ENCODE measurements around the gene XYLT2. TPM values are rescaled to one million over a fixed set of nuclear protein-coding genes. Genes with fewer than 3 reads are reported as not detected.

XYLT2 gene
- total and polyA plus RNA-seq, 2 of the 8 experiments (the other 6 are each of a cell fraction or from before 2014, with no cell fraction given): 28.0 to 29.9 TPM

DNA sequence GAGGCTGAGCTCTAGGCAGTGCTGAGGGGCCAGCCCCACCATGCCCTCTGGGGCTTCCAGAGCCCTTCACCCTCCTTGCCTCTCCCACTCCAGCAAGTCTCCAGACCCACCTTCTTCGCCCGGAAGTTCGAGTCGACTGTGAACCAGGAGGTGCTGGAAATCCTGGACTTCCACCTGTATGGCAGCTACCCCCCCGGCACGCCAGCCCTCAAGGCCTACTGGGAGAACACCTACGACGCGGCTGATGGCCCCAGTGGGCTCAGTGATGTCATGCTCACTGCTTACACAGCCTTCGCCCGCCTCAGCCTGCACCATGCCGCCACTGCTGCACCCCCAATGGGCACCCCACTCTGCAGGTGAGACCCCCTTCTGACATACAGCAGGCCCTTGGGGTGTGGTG, 10.5 kb downstream of the XYLT2 start:
- peaks cover 14 to 54% (median 33%) of the 10 kb centered on the region in 4 experiments for H3K36me3 ChIP-seq (ENCODE audit: control insufficient read depth in 2 of 4, insufficient read depth in 4 of 4, low read length in 3 of 4)
- no peak overlapping the region for H4K91ac ChIP-seq (replicated peaks; ENCODE audit: insufficient read length, low read length)
- no peak overlapping the region for H3K23ac ChIP-seq (ENCODE audit: insufficient read length)
- no peaks in the 10 kb centered on the region for H3K79me2 ChIP-seq (ENCODE audit: control insufficient read depth in 1 of 2, insufficient read depth in 2 of 2, low read length in 2 of 2)
- no peak overlapping the region for H3K18ac ChIP-seq (ENCODE audit: extremely low read depth, low read length)
- no peak overlapping the region for H2BK15ac ChIP-seq (ENCODE audit: low read length)
- no peaks in the 10 kb centered on the region for H3K23me2 ChIP-seq (ENCODE audit: low read depth, low read length)
- H2BK120ac ChIP-seq (replicated peaks; ENCODE audit: low read depth, low read length): no peak overlapping the region
- H3K4me3 ChIP-seq (ENCODE audit: extremely low read depth in 1 of 4, insufficient read depth in 2 of 4, low read depth in 3 of 4, low read length in 4 of 4): no peak overlapping the region
- H3K9ac ChIP-seq (replicated peaks in 1 of 4; ENCODE audit: extremely low read depth in 1 of 4, low read depth in 3 of 4, low read length in 3 of 4): no peak overlapping the region
- no peak overlapping the region for H2BK5ac ChIP-seq (ENCODE audit: low read depth, low read length)
- no peak for FAIRE-seq
- peaks cover 5% of the 10 kb centered on the region; the same call in 1 of the 2 replicates for H3K79me1 ChIP-seq (ENCODE audit: low read depth, low read length)
- no peaks in the 10 kb centered on the region for H3K4me1 ChIP-seq (replicated peaks in 1 of 4; ENCODE audit: control insufficient read depth in 3 of 4, insufficient read depth in 4 of 4, low read length in 3 of 4)
- no peaks in the 10 kb centered on the region for H3K27me3 ChIP-seq (replicated peaks in 1 of 4; ENCODE audit: control insufficient read depth in 3 of 4, extremely low read depth in 1 of 4, insufficient read depth in 3 of 4, low read length in 3 of 4)
- no peak overlapping the region for H3K56ac ChIP-seq (replicated peaks; ENCODE audit: insufficient read length, low read depth, low read length)
- no peak overlapping the region for H4K5ac ChIP-seq (ENCODE audit: insufficient read length, low read depth, low read length)
- H2BK12ac ChIP-seq (ENCODE audit: low read depth, low read length): no peak overlapping the region
- peaks cover 2 to 17% of the 10 kb centered on the region in 2 experiments for H4K20me1 ChIP-seq (replicated peaks in 1 of 2; ENCODE audit: control insufficient read depth in 1 of 2, insufficient read depth in 2 of 2, low read length in 2 of 2)
- ChIA-PET POLR2A (ENCODE audit: partially characterized antibody) (interaction anchor here (0.9 to 1.7 kb wide), 2 partner anchors 10 to 17 kb away, joined by 3 to 5 read pairs; partner anchors contain the start of genes EME1, MRPL27 and XYLT2), CTCF (ENCODE audit: partially characterized antibody) (interaction anchor here (1.0 to 2.2 kb wide), 3 partner anchors 18 to 264 kb away, joined by 3 to 7 read pairs (median 3); no protein-coding TSS in a partner anchor)
- DNase-seq (ENCODE audit: low read depth in 1 of 2, low spot score in 2 of 2): no peak
- H2AK5ac ChIP-seq (ENCODE audit: low read depth, low read length): no peak overlapping the region
- H3K9me3 ChIP-seq (ENCODE audit: insufficient read depth in 2 of 2, low read depth in 1 of 2, low read length in 1 of 2): no peaks in the 10 kb centered on the region
- WGBS, 2 experiments (ENCODE audit: extremely low coverage in 1 of 2, insufficient coverage in 1 of 2, insufficient read length in 1 of 2, insufficient replicate concordance in 2 of 2, low coverage in 1 of 2, low lambda C conversion rate in 2 of 2, missing lambda C conversion rate in 1 of 2): 89% methylated on average over 12 of the region's 12 CpGs; no CpG with 5 or more reads in 1 of the 2 experiments
- H3K4ac ChIP-seq (replicated peaks; ENCODE audit: insufficient read length, low read depth, low read length): no peak overlapping the region
- no peak overlapping the region for H3K14ac ChIP-seq (ENCODE audit: insufficient read length)
- H3K27ac ChIP-seq (ENCODE audit: low read depth, low read length): no peak overlapping the region
- H4K8ac ChIP-seq (ENCODE audit: extremely low read depth, insufficient read depth, low read length): no peak overlapping the region
- H3K4me2 ChIP-seq (ENCODE audit: insufficient read depth in 1 of 2, low read depth in 2 of 2, low read length in 2 of 2): no peak overlapping the region
- no peak overlapping the region for H2BK20ac ChIP-seq (ENCODE audit: low read length)
- H2AFZ ChIP-seq (ENCODE audit: low read length): no peak overlapping the region
- no peak for TF ChIP-seq EGR1 (IDR thresholded peaks at IDR 0.05; ENCODE audit: borderline replicate concordance, low read depth, low read length)
- no peak for TF ChIP-seq RXRA (IDR thresholded peaks at IDR 0.05; ENCODE audit: insufficient read depth, low read depth, low read length)
- TF ChIP-seq SIRT6 (IDR thresholded peaks at IDR 0.05; ENCODE audit: low read length): no peak
- no peak for TF ChIP-seq EP300 (IDR thresholded peaks at IDR 0.05; ENCODE audit: borderline replicate concordance in 1 of 2, low read depth in 2 of 2, low read length in 2 of 2)
- no peak for TF ChIP-seq TBP (IDR thresholded peaks at IDR 0.05; ENCODE audit: low read depth, low read length)
- TF ChIP-seq RAD21 (IDR thresholded peaks at IDR 0.05 in 1 of 2, conservative IDR thresholded peaks at IDR 0.05 in 1 of 2; ENCODE audit: low read depth in 2 of 2, low read length in 2 of 2): no peak
- TF ChIP-seq POU5F1 (IDR thresholded peaks at IDR 0.05; ENCODE audit: low read depth, low read length): no peak
- TF ChIP-seq SP1 (IDR thresholded peaks at IDR 0.05; ENCODE audit: low read depth, low read length): no peak
- TF ChIP-seq CHD1 (IDR thresholded peaks at IDR 0.05; ENCODE audit: low read depth, low read length): no peak
- no peak for TF ChIP-seq POLR2A (IDR thresholded peaks at IDR 0.05; ENCODE audit: control extremely low read depth in 1 of 2, low read depth in 2 of 2, low read length in 2 of 2)
- TF ChIP-seq, protein P1, sequence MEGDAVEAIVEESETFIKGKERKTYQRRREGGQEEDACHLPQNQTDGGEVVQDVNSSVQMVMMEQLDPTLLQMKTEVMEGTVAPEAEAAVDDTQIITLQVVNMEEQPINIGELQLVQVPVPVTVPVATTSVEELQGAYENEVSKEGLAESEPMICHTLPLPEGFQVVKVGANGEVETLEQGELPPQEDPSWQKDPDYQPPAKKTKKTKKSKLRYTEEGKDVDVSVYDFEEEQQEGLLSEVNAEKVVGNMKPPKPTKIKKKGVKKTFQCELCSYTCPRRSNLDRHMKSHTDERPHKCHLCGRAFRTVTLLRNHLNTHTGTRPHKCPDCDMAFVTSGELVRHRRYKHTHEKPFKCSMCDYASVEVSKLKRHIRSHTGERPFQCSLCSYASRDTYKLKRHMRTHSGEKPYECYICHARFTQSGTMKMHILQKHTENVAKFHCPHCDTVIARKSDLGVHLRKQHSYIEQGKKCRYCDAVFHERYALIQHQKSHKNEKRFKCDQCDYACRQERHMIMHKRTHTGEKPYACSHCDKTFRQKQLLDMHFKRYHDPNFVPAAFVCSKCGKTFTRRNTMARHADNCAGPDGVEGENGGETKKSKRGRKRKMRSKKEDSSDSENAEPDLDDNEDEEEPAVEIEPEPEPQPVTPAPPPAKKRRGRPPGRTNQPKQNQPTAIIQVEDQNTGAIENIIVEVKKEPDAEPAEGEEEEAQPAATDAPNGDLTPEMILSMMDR (IDR thresholded peaks at IDR 0.05; ENCODE audit: control extremely low read depth in 1 of 3, insufficient read depth in 1 of 3, low read depth in 1 of 3, low read length in 3 of 3): no peak
- TF ChIP-seq SIN3A (conservative IDR thresholded peaks at IDR 0.05 in 1 of 2, IDR thresholded peaks at IDR 0.05 in 1 of 2; ENCODE audit: low read depth in 1 of 2, low read length in 2 of 2): no peak
